Measurements from ENCODE around the gene GPSM3. TPM values are rescaled to one million over a fixed set of nuclear protein-coding genes. Genes with fewer than 3 reads are reported as not detected.

GPSM3 gene
- total RNA-seq, 1 experiment from 2014 or later, result 2.0 TPM

GRCh38 chr6:32191696-32192607 lies 491 bp downstream of the GPSM3 start:
- H3K4me1 ChIP-seq (ENCODE audit: control insufficient read depth, insufficient read depth, low read length), result peaks cover 35% of the 10 kb centered on the region

GRCh38 chr6:32190911-32191677 lies 1.3 kb downstream of the GPSM3 start:
- peak overlapping the region; percentile 94 for H3K27ac ChIP-seq (ENCODE audit: low read length)
- peaks cover 32% of the 10 kb centered on the region for H3K4me1 ChIP-seq (ENCODE audit: control insufficient read depth, insufficient read depth, low read length)
- ATAC-seq (no peak), DNase-seq (ENCODE audit: low read depth, low spot score) (no peak)
- in situ Hi-C loops (cut with HindIII; ENCODE audit: low pct_unique_long_range_greater_than_20kb, low sequenced_read_pairs), result no loop called here
- POLR2A ChIA-PET, result interaction anchor here (0.6 kb wide), 1 partner anchor 281 kb away, joined by 3 read pairs; no protein-coding TSS in a partner anchor
- H3K36me3 ChIP-seq (ENCODE audit: control insufficient read depth, insufficient read depth, low read length), result no peaks in the 10 kb centered on the region; the same call in 1 of the 2 replicates
- BruUV-seq (replicated peaks), result no TSS peak
- CTCF ChIA-PET, result no interaction called here
- no peaks in the 10 kb centered on the region for H3K9me3 ChIP-seq (ENCODE audit: control insufficient read depth, insufficient read depth, low read depth, low read length)
- H3K4me3 ChIP-seq (ENCODE audit: low read depth in 2 of 2, low read length in 2 of 2), result peak overlapping the region in 1 of 2 experiments; percentile 74; a peak in 1 of 4 replicates
- intact Hi-C loops (cut with micrococcal nuclease; ENCODE audit: unreplicated experiment), result loop anchor here (10.0 kb wide), 1 partner anchor 76 kb away; no protein-coding TSS in a partner anchor
- no peak for TF ChIP-seq SIN3A (IDR thresholded peaks at IDR 0.05; ENCODE audit: borderline replicate concordance, insufficient read depth, low read depth, low read length)
- TF ChIP-seq POLR2AphosphoS5 (IDR thresholded peaks at IDR 0.05; ENCODE audit: low read depth, low read length), result no peak
- TF ChIP-seq REST (IDR thresholded peaks at IDR 0.05; ENCODE audit: insufficient read depth in 1 of 2, low read depth in 2 of 2, low read length in 1 of 2), result no peak
- TF ChIP-seq TCF7L2 (IDR thresholded peaks at IDR 0.05; ENCODE audit: low read depth, low read length), result no peak
- TF ChIP-seq, protein P1, sequence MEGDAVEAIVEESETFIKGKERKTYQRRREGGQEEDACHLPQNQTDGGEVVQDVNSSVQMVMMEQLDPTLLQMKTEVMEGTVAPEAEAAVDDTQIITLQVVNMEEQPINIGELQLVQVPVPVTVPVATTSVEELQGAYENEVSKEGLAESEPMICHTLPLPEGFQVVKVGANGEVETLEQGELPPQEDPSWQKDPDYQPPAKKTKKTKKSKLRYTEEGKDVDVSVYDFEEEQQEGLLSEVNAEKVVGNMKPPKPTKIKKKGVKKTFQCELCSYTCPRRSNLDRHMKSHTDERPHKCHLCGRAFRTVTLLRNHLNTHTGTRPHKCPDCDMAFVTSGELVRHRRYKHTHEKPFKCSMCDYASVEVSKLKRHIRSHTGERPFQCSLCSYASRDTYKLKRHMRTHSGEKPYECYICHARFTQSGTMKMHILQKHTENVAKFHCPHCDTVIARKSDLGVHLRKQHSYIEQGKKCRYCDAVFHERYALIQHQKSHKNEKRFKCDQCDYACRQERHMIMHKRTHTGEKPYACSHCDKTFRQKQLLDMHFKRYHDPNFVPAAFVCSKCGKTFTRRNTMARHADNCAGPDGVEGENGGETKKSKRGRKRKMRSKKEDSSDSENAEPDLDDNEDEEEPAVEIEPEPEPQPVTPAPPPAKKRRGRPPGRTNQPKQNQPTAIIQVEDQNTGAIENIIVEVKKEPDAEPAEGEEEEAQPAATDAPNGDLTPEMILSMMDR (IDR thresholded peaks at IDR 0.05), result no peak
- H3K27me3 ChIP-seq (ENCODE audit: control insufficient read depth, insufficient read depth, low read length), result no peaks in the 10 kb centered on the region

More at GRCh38 chr6:32191696-32192607, 491 bp downstream of the GPSM3 start:
- CTCF ChIA-PET, result no interaction called here
- H3K27ac ChIP-seq (ENCODE audit: low read length), result peak overlapping the region; percentile 94
- no peaks in the 10 kb centered on the region; the same call in 1 of the 2 replicates for H3K36me3 ChIP-seq (ENCODE audit: control insufficient read depth, insufficient read depth, low read length)
- H3K9me3 ChIP-seq (ENCODE audit: control insufficient read depth, insufficient read depth, low read depth, low read length), result no peaks in the 10 kb centered on the region
- no TSS peak for BruUV-seq (replicated peaks)
- no peak for DNase-seq (ENCODE audit: low read depth, low spot score)
- POLR2A ChIA-PET, result interaction anchor here (0.6 kb wide), 1 partner anchor 282 kb away, joined by 3 read pairs; no protein-coding TSS in a partner anchor
- H3K27me3 ChIP-seq (ENCODE audit: control insufficient read depth, insufficient read depth, low read length), result no peaks in the 10 kb centered on the region
- TF ChIP-seq REST (IDR thresholded peaks at IDR 0.05; ENCODE audit: insufficient read depth in 1 of 2, low read depth in 2 of 2, low read length in 1 of 2) (no peak), TCF7L2 (IDR thresholded peaks at IDR 0.05; ENCODE audit: low read depth, low read length) (no peak), SIN3A (IDR thresholded peaks at IDR 0.05; ENCODE audit: borderline replicate concordance, insufficient read depth, low read depth, low read length) (no peak), POLR2AphosphoS5 (IDR thresholded peaks at IDR 0.05; ENCODE audit: low read depth, low read length) (no peak)
- no peak overlapping the region for H3K4me3 ChIP-seq (ENCODE audit: low read depth in 2 of 2, low read length in 2 of 2)
- intact Hi-C loops (cut with micrococcal nuclease; ENCODE audit: unreplicated experiment) (loop anchor here (10.0 kb wide), 1 partner anchor 77 kb away; no protein-coding TSS in a partner anchor), in situ Hi-C loops (cut with HindIII; ENCODE audit: low pct_unique_long_range_greater_than_20kb, low sequenced_read_pairs) (no loop called here)
- no peak for ATAC-seq

Measured in Panc1 (cell line).